Measurements from ENCODE around the gene SUSD6.
A peak's percentile ranks its signal among the peaks of the same experiment; 100 is the strongest.

SUSD6 gene

GRCh38 chr14:69670093-69670492 is 58.7 kb downstream of the SUSD6 start:
- Histone ChIP-seq H3K9me2 (replicated peaks; ENCODE audit: control insufficient read depth, low read length) (no peaks in the 10 kb centered on the region), H3K27me3 (ENCODE audit: control insufficient read depth, low read length) (no peaks in the 10 kb centered on the region), H3K4me3 (ENCODE audit: low read length) (no peak overlapping the region), H3F3A (ENCODE audit: control insufficient read depth, insufficient read depth) (peaks cover 6% of the 10 kb centered on the region), H3K36me3 (ENCODE audit: control insufficient read depth, low read length) (peaks cover 8% of the 10 kb centered on the region), H3K9me3 (ENCODE audit: control insufficient read depth, insufficient read depth, low read length) (no peaks in the 10 kb centered on the region), H3K4me1 (ENCODE audit: control insufficient read depth, low read length) (peaks cover 91% of the 10 kb centered on the region), H4K20me1 (ENCODE audit: control insufficient read depth, insufficient read depth, low read depth, low read length) (peaks cover 4% of the 10 kb centered on the region; the same call in 1 of the 2 replicates), H3K27ac (ENCODE audit: low read depth, low read length) (no peak overlapping the region), H3K79me2 (ENCODE audit: control insufficient read depth, low read length) (peaks cover 93% of the 10 kb centered on the region), H3K4me2 (ENCODE audit: low read length) (no peak overlapping the region)
- TF ChIP-seq CTCF (IDR thresholded peaks at IDR 0.05; ENCODE audit: low read depth, low read length, poor library complexity, severe bottlenecking) = no peak
- no peak for TF ChIP-seq EZH2phosphoT487 (IDR thresholded peaks at IDR 0.05; ENCODE audit: borderline replicate concordance, low read length)

GRCh38 chr14:69671365-69672030 is 60.1 kb downstream of the SUSD6 start:
- Histone ChIP-seq H3F3A (ENCODE audit: control insufficient read depth, insufficient read depth) (peaks cover 6% of the 10 kb centered on the region), H3K36me3 (ENCODE audit: control insufficient read depth, low read length) (peaks cover 11% of the 10 kb centered on the region), H4K20me1 (ENCODE audit: control insufficient read depth, insufficient read depth, low read depth, low read length) (peaks cover 4% of the 10 kb centered on the region; the same call in 1 of the 2 replicates), H3K27me3 (ENCODE audit: control insufficient read depth, low read length) (no peaks in the 10 kb centered on the region), H3K4me3 (ENCODE audit: low read length) (no peak overlapping the region), H3K27ac (ENCODE audit: low read depth, low read length) (no peak overlapping the region), H3K79me2 (ENCODE audit: control insufficient read depth, low read length) (peaks cover 93% of the 10 kb centered on the region), H3K9me2 (replicated peaks; ENCODE audit: control insufficient read depth, low read length) (no peaks in the 10 kb centered on the region), H3K9me3 (ENCODE audit: control insufficient read depth, insufficient read depth, low read length) (no peaks in the 10 kb centered on the region), H3K4me1 (ENCODE audit: control insufficient read depth, low read length) (peaks cover 81% of the 10 kb centered on the region), H3K4me2 (ENCODE audit: low read length) (no peak overlapping the region)
- no peak for TF ChIP-seq CTCF (IDR thresholded peaks at IDR 0.05; ENCODE audit: low read depth, low read length, poor library complexity, severe bottlenecking)
- no peak for TF ChIP-seq EZH2phosphoT487 (IDR thresholded peaks at IDR 0.05; ENCODE audit: borderline replicate concordance, low read length)

- no peaks in the 10 kb centered on the region for H3K27me3 ChIP-seq (ENCODE audit: control insufficient read depth, low read length)
- H3K36me3 ChIP-seq (ENCODE audit: control insufficient read depth, low read length) = peaks cover 11% of the 10 kb centered on the region
- H3K79me2 ChIP-seq (ENCODE audit: control insufficient read depth, low read length) = peaks cover 91% of the 10 kb centered on the region
- no peak overlapping the region for H3K27ac ChIP-seq (ENCODE audit: low read depth, low read length)
- H3K4me2 ChIP-seq (ENCODE audit: low read length) = peak overlapping the region; percentile 25
- no peak for TF ChIP-seq CTCF (IDR thresholded peaks at IDR 0.05; ENCODE audit: low read depth, low read length, poor library complexity, severe bottlenecking)
- no peak for TF ChIP-seq EZH2phosphoT487 (IDR thresholded peaks at IDR 0.05; ENCODE audit: borderline replicate concordance, low read length)
- H3K9me2 ChIP-seq (replicated peaks; ENCODE audit: control insufficient read depth, low read length) = no peaks in the 10 kb centered on the region
- H3F3A ChIP-seq (ENCODE audit: control insufficient read depth, insufficient read depth) = peaks cover 3% of the 10 kb centered on the region
- no peaks in the 10 kb centered on the region for H3K9me3 ChIP-seq (ENCODE audit: control insufficient read depth, insufficient read depth, low read length)
- peaks cover 74% of the 10 kb centered on the region for H3K4me1 ChIP-seq (ENCODE audit: control insufficient read depth, low read length)
- H4K20me1 ChIP-seq (ENCODE audit: control insufficient read depth, insufficient read depth, low read depth, low read length) = peaks cover 4% of the 10 kb centered on the region; the same call in 1 of the 2 replicates
- no peak overlapping the region for H3K4me3 ChIP-seq (ENCODE audit: low read length)
These were observed 61.0 kb downstream of the SUSD6 start for GRCh38 chr14:69672356-69672755.

Data from DOHH2 (cell line).